Kidney capillary endothelial cell (primary cell): ENCODE data around the gene XPNPEP1.

ENCODE experiments used
- DNase-seq: peaks from one replicate; pipeline ENCODE4 v3.0.0-alpha.2; 2018; ENCODE audit warnings: low spot score

Gene XPNPEP1

GRCh38 chr10:109922976-109923921, at the start of gene XPNPEP1:
XPNPEP1 (minus strand) TSS chr10:109923511; CDS start chr10:109923433, 78 bp downstream.
- DNase-seq: peak; percentile 75

GRCh38 chr10:109972372-109973001, 49.2 kb upstream of the XPNPEP1 start:
- DNase-seq: no peak

- no peak for DNase-seq
Measured at GRCh38 chr10:109971634-109972033, 48.3 kb upstream of the XPNPEP1 start.

- no peak for DNase-seq
Measured at GRCh38 chr10:109969760-109970346, 46.5 kb upstream of the XPNPEP1 start.

GRCh38 chr10:109968953-109969759, 45.8 kb upstream of the XPNPEP1 start:
- DNase-seq: no peak

GRCh38 chr10:109967739-109968088, 44.4 kb upstream of the XPNPEP1 start:
- no peak for DNase-seq

- peak; percentile 87 for DNase-seq
Measured at GRCh38 chr10:109966961-109967738, 43.8 kb upstream of the XPNPEP1 start.

GRCh38 chr10:109964318-109964717, 41.0 kb upstream of the XPNPEP1 start:
- DNase-seq: no peak

- DNase-seq: no peak
Measured at GRCh38 chr10:109963439-109963838, 40.1 kb upstream of the XPNPEP1 start.

GRCh38 chr10:109962247-109962646, 38.9 kb upstream of the XPNPEP1 start:
- no peak for DNase-seq

GRCh38 chr10:109961174-109962001, 38.1 kb upstream of the XPNPEP1 start:
- DNase-seq: no peak

GRCh38 chr10:109960682-109961081, 37.4 kb upstream of the XPNPEP1 start:
- DNase-seq: no peak

- no peak for DNase-seq
Measured at GRCh38 chr10:109959259-109960145, 36.2 kb upstream of the XPNPEP1 start.

GRCh38 chr10:109958059-109958458, 34.7 kb upstream of the XPNPEP1 start:
- no peak for DNase-seq

- DNase-seq: no peak
Measured at GRCh38 chr10:109957092-109957797, 33.9 kb upstream of the XPNPEP1 start.

GRCh38 chr10:109956454-109957091, 33.3 kb upstream of the XPNPEP1 start:
- DNase-seq: peak; percentile 54

- DNase-seq: no peak
Measured at GRCh38 chr10:109953766-109954165, 30.5 kb upstream of the XPNPEP1 start.

GRCh38 chr10:109952526-109952925, 29.2 kb upstream of the XPNPEP1 start:
- DNase-seq: no peak
